HepG2 (cell line): ENCODE results near the gene TMEM198. TPM values are rescaled to one million over a fixed set of nuclear protein-coding genes. Genes with fewer than 3 reads are reported as not detected.

ENCODE experiments used
- HNRNPK ChIP-seq: fragments of 200-400 bp; formaldehyde crosslinking; IDR thresholded peaks from 2 replicates; pipeline ENCODE4 v1.6.1; 2018; ENCODE audit warnings: low read length, low read depth, moderate library complexity, mild to moderate bottlenecking; ENCODE audit not compliant: poor library complexity, severe bottlenecking
- JARID2 ChIP-seq: sonication (generic); formaldehyde crosslinking; IDR thresholded peaks from 2 replicates; pipeline ENCODE4 v1.8.1; 2023; ENCODE audit warnings: missing genetic modification reagents, inconsistent platforms; ENCODE audit not compliant: insufficient replicate concordance
- MBNL3 ChIP-seq: fragments of 250-450 bp; sonication (Bioruptor Pico); conservative IDR thresholded peaks from 2 replicates; pipeline ENCODE4 v1.8.0; 2022; ENCODE audit warnings: mild to moderate bottlenecking, inconsistent platforms
- MYC ChIP-seq: sonication (generic); formaldehyde crosslinking; IDR thresholded peaks from 2 replicates; pipeline ENCODE4 v1.9.0; 2021; ENCODE audit warnings: missing genetic modification reagents, borderline replicate concordance
- NFE2L2 ChIP-seq: fragments of 150-350 bp; IDR thresholded peaks from 2 replicates; pipeline ENCODE4 v1.6.1; 2014; ENCODE audit warnings: low read length
- NKX3-1 ChIP-seq: sonication (generic); formaldehyde crosslinking; IDR thresholded peaks from 2 replicates; pipeline ENCODE4 v1.5.0; 2020; ENCODE audit warnings: missing genetic modification reagents
- STAG1 ChIP-seq: sonication (generic); formaldehyde crosslinking; IDR thresholded peaks from 2 replicates; pipeline ENCODE4 v1.4.0; 2020; ENCODE audit warnings: missing genetic modification reagents
- THAP8 ChIP-seq: sonication (generic); formaldehyde crosslinking; IDR thresholded peaks from 2 replicates; pipeline ENCODE4 v1.5.1; 2020; ENCODE audit warnings: missing genetic modification reagents, mild to moderate bottlenecking, borderline replicate concordance
- ZNF143 ChIP-seq: sonication (generic); formaldehyde crosslinking; IDR thresholded peaks from 2 replicates; pipeline ENCODE4 v1.4.0; 2020; ENCODE audit warnings: missing genetic modification reagents
- ZNF17 ChIP-seq: sonication (generic); formaldehyde crosslinking; IDR thresholded peaks from 2 replicates; pipeline ENCODE4 v1.5.0; 2020; ENCODE audit warnings: mild to moderate bottlenecking, missing genetic modification reagents
- ZNF280D ChIP-seq: sonication (generic); formaldehyde crosslinking; IDR thresholded peaks from 2 replicates; pipeline ENCODE4 v1.5.1; 2020; ENCODE audit warnings: mild to moderate bottlenecking, missing genetic modification reagents
- ZNF44 ChIP-seq: sonication (generic); formaldehyde crosslinking; IDR thresholded peaks from 2 replicates; pipeline ENCODE4 v1.5.1; 2020; ENCODE audit warnings: mild to moderate bottlenecking, missing genetic modification reagents
- ZNF619 ChIP-seq: sonication (generic); formaldehyde crosslinking; IDR thresholded peaks from 2 replicates; pipeline ENCODE4 v1.4.0; 2020; ENCODE audit warnings: mild to moderate bottlenecking, missing genetic modification reagents
- ZNF746 ChIP-seq: sonication (generic); formaldehyde crosslinking; IDR thresholded peaks from 2 replicates; pipeline ENCODE4 v1.8.0; 2022; ENCODE audit warnings: mild to moderate bottlenecking, missing genetic modification reagents
- ZNF749 ChIP-seq: sonication (generic); formaldehyde crosslinking; IDR thresholded peaks from 2 replicates; pipeline ENCODE4 v1.8.0; 2022; ENCODE audit warnings: mild to moderate bottlenecking, missing genetic modification reagents, moderate library complexity, borderline replicate concordance
- polyA plus RNA-seq, 8 experiments: library from polyadenylated mRNA; depleted of rRNA in 3 of 8; stranded (reverse) in 7 of 8; unstranded in 1 of 8; fragments of >200 nt; fragmentation: Illumina TruSeq in 4 of 8; extraction: Trizol in 4 of 8; gene quantifications; 2 replicates each; pipeline versions ENCODE4 v1.2.1 to v1.2.3, GENCODE V29; 2011 to 2016; ENCODE audit warnings: low read depth in 4 of 8, missing spikeins in 1 of 8, mixed read lengths in 1 of 8; ENCODE audit not compliant: insufficient read depth in 1 of 8
- total RNA-seq, 5 experiments: library from RNA; depleted of rRNA; stranded (reverse); fragments of >200 nt; fragmentation: Illumina TruSeq; extraction: Trizol; gene quantifications; 2 replicates each; pipeline ENCODE4 v1.2.3, GENCODE V29; 2016; ENCODE audit warnings: low read depth in 1 of 5
- TF ChIP-seq, protein P1 (sequence below): sonication (generic); formaldehyde crosslinking; IDR thresholded peaks from one replicate; pipeline ENCODE4 v1.5.1; 2020; ENCODE audit warnings: mild to moderate bottlenecking, missing genetic modification reagents; ENCODE audit errors: not compliant biosample characterization

The TMEM198 gene
- total and polyA plus RNA-seq, 2 of the 13 experiments (the other 11 are each of a cell fraction or from before 2014, with no cell fraction given): 17.3 to 23.5 TPM

DNA sequence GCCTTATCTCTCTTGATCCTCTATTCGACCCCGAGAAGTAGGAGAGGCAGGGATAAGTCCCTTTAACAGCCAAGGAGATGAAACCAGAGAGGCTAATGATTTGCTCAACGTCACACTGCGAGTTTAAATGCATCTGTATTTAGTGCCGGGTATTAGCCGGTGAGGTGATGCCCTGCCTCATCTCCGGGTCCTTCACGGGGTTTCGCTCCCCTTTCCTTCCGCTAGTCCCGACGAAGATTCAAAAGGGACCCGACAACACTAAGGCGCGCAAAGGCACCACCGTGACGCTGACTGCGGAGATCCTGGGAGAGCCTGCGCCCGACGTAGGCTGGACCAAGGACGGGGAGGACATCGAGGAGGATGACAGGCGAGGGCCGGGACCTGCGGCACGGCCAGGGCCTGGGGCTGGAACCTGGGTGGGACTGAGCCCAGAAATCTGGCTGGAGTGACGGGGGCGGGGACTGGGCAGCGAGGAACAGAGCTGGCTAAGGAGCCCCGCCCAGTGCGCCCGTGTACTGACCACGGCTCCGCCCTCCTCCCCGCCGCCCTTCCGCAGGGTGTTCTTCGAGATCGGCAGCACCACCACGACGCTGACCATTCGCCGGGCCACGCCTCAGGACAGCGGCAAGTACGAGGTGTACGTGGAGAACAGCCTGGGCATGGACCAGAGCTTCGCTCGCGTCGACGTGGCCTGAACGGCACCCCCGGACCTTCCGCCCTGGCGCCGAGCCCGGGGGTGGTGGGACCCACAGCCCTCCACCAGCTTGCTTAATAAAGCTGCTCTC lies 46.1 kb upstream of the TMEM198 start (continued):
- TF ChIP-seq ZNF280D (CRISPR knock-in tag) (no peak; the same call in 1 of the 2 replicates), NKX3-1 (CRISPR knock-in tag) (no peak), MBNL3 (CRISPR knock-in tag) (no peak), NFE2L2 (no peak), ZNF619 (CRISPR knock-in tag) (0 out of 2 replicates have a peak, but pooled peaks have one; percentile 41), HNRNPK (peak; percentile 48), MYC (CRISPR knock-in tag) (peak; percentile 76), THAP8 (CRISPR knock-in tag) (no peak; the same call in 1 of the 2 replicates), ZNF143 (CRISPR knock-in tag) (no peak), ZNF17 (CRISPR knock-in tag) (no peak), JARID2 (CRISPR knock-in tag) (no peak), ZNF44 (no peak), STAG1 (CRISPR knock-in tag) (no peak), ZNF746 (peak; percentile 47; the same call in 1 of the 2 replicates), ZNF749 (CRISPR knock-in tag) (no peak)
- TF ChIP-seq, protein P1, sequence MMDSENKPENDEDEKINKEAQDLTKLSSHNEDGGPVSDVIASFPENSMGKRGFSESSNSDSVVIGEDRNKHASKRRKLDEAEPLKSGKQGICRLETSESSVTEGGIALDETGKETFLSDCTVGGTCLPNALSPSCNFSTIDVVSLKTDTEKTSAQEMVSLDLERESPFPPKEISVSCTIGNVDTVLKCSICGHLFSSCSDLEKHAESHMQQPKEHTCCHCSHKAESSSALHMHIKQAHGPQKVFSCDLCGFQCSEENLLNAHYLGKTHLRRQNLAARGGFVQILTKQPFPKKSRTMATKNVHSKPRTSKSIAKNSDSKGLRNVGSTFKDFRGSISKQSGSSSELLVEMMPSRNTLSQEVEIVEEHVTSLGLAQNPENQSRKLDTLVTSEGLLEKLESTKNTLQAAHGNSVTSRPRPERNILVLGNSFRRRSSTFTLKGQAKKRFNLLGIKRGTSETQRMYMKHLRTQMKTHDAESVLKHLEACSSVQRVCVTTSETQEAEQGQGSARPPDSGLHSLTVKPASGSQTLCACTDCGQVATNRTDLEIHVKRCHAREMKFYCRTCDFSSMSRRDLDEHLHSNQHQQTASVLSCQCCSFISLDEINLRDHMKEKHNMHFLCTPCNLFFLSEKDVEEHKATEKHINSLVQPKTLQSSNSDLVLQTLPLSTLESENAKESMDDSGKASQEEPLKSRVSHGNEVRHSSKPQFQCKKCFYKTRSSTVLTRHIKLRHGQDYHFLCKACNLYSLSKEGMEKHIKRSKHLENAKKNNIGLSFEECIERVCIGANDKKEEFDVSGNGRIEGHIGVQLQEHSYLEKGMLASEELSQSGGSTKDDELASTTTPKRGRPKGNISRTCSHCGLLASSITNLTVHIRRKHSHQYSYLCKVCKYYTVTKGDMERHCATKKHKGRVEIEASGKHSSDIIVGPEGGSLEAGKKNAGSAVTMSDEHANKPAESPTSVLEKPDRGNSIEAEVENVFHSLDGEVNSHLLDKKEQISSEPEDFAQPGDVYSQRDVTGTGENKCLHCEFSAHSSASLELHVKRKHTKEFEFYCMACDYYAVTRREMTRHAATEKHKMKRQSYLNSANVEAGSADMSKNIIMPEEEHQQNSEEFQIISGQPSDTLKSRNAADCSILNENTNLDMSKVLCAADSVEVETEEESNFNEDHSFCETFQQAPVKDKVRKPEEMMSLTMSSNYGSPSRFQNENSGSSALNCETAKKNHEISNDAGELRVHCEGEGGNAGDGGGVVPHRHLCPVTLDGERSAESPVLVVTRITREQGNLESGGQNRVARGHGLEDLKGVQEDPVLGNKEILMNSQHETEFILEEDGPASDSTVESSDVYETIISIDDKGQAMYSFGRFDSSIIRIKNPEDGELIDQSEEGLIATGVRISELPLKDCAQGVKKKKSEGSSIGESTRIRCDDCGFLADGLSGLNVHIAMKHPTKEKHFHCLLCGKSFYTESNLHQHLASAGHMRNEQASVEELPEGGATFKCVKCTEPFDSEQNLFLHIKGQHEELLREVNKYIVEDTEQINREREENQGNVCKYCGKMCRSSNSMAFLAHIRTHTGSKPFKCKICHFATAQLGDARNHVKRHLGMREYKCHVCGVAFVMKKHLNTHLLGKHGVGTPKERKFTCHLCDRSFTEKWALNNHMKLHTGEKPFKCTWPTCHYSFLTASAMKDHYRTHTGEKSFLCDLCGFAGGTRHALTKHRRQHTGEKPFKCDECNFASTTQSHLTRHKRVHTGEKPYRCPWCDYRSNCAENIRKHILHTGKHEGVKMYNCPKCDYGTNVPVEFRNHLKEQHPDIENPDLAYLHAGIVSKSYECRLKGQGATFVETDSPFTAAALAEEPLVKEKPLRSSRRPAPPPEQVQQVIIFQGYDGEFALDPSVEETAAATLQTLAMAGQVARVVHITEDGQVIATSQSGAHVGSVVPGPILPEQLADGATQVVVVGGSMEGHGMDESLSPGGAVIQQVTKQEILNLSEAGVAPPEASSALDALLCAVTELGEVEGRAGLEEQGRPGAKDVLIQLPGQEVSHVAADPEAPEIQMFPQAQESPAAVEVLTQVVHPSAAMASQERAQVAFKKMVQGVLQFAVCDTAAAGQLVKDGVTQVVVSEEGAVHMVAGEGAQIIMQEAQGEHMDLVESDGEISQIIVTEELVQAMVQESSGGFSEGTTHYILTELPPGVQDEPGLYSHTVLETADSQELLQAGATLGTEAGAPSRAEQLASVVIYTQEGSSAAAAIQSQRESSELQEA (CRISPR knock-in tag): no peak
